ENCODE measurements around the gene RPS6KA1. TPM values are rescaled to one million over a fixed set of nuclear protein-coding genes. Genes with fewer than 3 reads are reported as not detected.

Gene RPS6KA1
- total and polyA plus RNA-seq, 2 donors from 2014 or later = 39.5 to 58.1 TPM

- intact Hi-C loops (cut with DNase I) = no loop called here
- H3K27ac ChIP-seq (ENCODE audit: low read depth in 2 of 2, low read length in 2 of 2) = no peak overlapping the region
- peak overlapping the region in 1 of 3 donors; percentile 54 for H3K9ac ChIP-seq (ENCODE audit: low read length in 3 of 3)
- no peaks in the 10 kb centered on the region for H3K9me3 ChIP-seq (ENCODE audit: control insufficient read depth in 2 of 3, insufficient read depth in 1 of 3, low read length in 3 of 3)
- FAIRE-seq (no peak), DNase-seq (peak in 2 of 5 donors; percentile 13 to 18)
- TF ChIP-seq CTCF (IDR thresholded peaks at IDR 0.05; ENCODE audit: borderline replicate concordance, extremely low read depth, insufficient read depth) = no peak
- no peaks in the 10 kb centered on the region for H3K4me1 ChIP-seq (ENCODE audit: control insufficient read depth in 2 of 3, insufficient read depth in 2 of 3, low read depth in 1 of 3, low read length in 3 of 3)
- H3K27me3 ChIP-seq (ENCODE audit: control insufficient read depth, insufficient read depth, low read length) = no peaks in the 10 kb centered on the region
- no peaks in the 10 kb centered on the region for H3K36me3 ChIP-seq (ENCODE audit: control insufficient read depth in 2 of 3, insufficient read depth in 3 of 3, low read length in 3 of 3)
- H3K4me3 ChIP-seq (ENCODE audit: low read length in 3 of 3) = no peak overlapping the region
These were observed 89.0 kb downstream of the RPS6KA1 start for GRCh38 chr1:26618561-26618960.

Small RNAs within 50 kb of the gene (microRNA-seq; reads per million reads assigned to microRNA genes)
- 2.7 reads per million for gene MIR1976

Other genes starting within 250 kb of the RPS6KA1 start
- 140 TPM for gene SH3BGRL3, start 249.7 kb upstream of the RPS6KA1 start, total RNA-seq
- gene SH3BGRL3, start 249.7 kb upstream of the RPS6KA1 start, polyA plus RNA-seq (ENCODE audit: insufficient read depth, low read depth, low replicate concordance) = 180 TPM
- gene UBXN11, start 223.1 kb upstream of the RPS6KA1 start, total RNA-seq = 55.0 TPM
- 30.2 TPM for gene UBXN11, start 223.1 kb upstream of the RPS6KA1 start, polyA plus RNA-seq (ENCODE audit: insufficient read depth, low read depth, low replicate concordance)
- gene CD52, start 211.8 kb upstream of the RPS6KA1 start, total RNA-seq = 30.8 TPM
- gene CD52, start 211.8 kb upstream of the RPS6KA1 start, polyA plus RNA-seq (ENCODE audit: insufficient read depth, low read depth, low replicate concordance) = 13.2 TPM
- gene CRYBG2, start 175.6 kb upstream of the RPS6KA1 start, total RNA-seq = 2.2 TPM
- gene CRYBG2, start 175.6 kb upstream of the RPS6KA1 start, polyA plus RNA-seq (ENCODE audit: insufficient read depth, low read depth, low replicate concordance) = not detected
- gene ZNF683, start 157.0 kb upstream of the RPS6KA1 start, total RNA-seq = 0.25 TPM
- gene ZNF683, start 157.0 kb upstream of the RPS6KA1 start, polyA plus RNA-seq (ENCODE audit: insufficient read depth, low read depth, low replicate concordance) = not detected
- not detected for gene LIN28A, start 118.9 kb upstream of the RPS6KA1 start, total RNA-seq
- gene LIN28A, start 118.9 kb upstream of the RPS6KA1 start, polyA plus RNA-seq (ENCODE audit: insufficient read depth, low read depth, low replicate concordance) = not detected
- gene DHDDS, start 97.4 kb upstream of the RPS6KA1 start, total RNA-seq = 53.4 TPM
- 41.8 TPM for gene DHDDS, start 97.4 kb upstream of the RPS6KA1 start, polyA plus RNA-seq (ENCODE audit: insufficient read depth, low read depth, low replicate concordance)
- gene HMGN2, start 57.3 kb upstream of the RPS6KA1 start, total RNA-seq = 362 TPM
- 413 TPM for gene HMGN2, start 57.3 kb upstream of the RPS6KA1 start, polyA plus RNA-seq (ENCODE audit: insufficient read depth, low read depth, low replicate concordance)
- 71.7 TPM for gene ARID1A, start 166.3 kb downstream of the RPS6KA1 start, total RNA-seq
- 9.9 TPM for gene ARID1A, start 166.3 kb downstream of the RPS6KA1 start, polyA plus RNA-seq (ENCODE audit: insufficient read depth, low read depth, low replicate concordance)